GM21717 (cell line): ENCODE data around the gene YY2.
"Not testable (repeated sequence)": the region's sequence is repeated elsewhere in the genome, so short reads cannot be mapped to it uniquely, and the experiment has no call there.

Source experiments
- ATAC-seq: cut with Tn5 transposase; IDR thresholded peaks from one replicate; pipeline ENCODE4 v1.9.1; 2021; ENCODE audit warnings: mild to moderate bottlenecking, moderate library complexity; ENCODE audit not compliant: unreplicated experiment

YY2 gene

DNA sequence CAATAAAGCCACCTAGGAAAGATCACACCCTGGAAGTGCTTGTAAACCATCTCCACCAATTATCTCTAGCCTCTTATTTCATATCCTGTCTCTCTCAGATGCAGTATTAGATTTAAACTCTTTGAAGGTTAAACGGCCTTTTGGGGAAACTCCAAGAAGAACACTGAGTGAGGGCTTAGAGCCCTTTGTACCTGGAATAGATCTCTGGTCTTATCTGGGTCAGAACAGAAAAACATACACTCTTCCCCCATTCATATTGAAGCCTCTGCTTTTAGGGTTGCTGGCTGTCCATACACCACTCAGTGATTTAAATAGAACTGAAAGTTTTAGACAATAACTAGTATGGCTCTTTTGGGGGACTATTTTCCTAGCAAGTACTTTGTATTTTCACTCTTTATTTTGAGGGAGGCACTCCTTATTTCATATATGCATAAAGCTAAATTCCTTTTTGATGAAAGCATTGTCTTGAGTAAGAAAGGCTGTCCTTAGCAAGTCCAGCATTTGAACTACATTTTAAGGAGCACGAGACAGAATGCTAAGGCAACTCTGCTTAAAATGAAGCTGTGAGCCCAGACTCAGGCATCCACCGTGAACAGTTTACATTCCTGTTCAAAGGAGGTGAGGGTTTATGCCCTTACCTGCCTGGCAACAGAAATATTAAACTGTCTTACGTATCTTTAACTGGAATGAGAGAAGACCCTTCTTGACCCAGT is 17.4 kb downstream of the YY2 start:
- no peak for ATAC-seq

DNA sequence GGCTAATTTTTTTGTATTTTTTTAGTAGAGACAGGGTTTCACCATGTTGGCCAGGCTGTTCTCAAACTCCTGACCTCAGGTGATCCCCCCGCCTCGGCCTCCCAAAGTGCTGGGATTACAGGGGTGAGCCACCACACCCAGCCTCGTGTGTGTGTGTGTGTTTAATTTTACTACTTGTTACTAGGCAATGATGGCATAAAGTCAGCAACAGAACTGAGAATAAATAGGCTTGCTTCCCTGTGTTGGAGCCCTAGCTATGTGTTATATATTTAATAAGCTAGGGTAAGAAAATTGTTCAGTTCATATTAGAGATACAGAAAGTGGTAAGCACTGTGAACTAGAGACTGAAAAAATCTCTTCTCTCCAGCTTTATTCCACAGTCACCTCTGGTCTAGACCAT is 18.4 kb downstream of the YY2 start:
- not testable (repeated sequence) for ATAC-seq

GRCh38 chrX:21875013-21875412 is 19.2 kb downstream of the YY2 start:
- no peak for ATAC-seq

DNA sequence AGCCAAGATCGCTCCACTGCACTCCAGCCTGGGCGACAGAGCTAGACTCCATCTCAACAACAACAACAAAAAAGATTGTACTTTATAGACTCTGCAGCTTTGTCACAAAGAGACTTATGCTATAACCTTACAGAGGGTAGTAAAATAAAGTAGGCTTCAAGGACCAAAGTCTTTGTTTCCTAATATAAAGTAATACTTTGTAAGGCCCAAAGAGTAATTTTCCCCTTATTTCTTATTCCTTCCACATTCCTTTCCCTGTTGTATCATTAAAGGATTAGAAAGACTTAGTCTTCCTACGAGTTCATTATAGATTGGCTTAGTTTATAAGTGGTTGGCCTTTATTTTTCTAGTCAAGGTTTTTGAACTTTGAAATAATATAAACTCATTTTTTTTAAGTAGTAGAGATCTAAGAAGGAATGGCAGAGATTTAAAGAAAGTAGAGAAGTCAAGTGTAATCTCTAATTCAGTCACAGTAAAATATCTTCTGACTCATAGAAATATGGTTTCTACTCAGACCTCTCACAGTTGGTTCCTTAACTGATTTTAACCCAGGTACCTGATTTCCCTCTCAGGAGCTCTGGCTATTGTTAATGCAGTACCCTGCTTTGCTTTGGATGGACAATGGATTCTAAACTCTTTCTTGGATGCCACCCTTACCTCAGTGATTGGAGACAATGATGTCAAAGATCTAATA is 26.2 kb downstream of the YY2 start:
- no peak for ATAC-seq

DNA sequence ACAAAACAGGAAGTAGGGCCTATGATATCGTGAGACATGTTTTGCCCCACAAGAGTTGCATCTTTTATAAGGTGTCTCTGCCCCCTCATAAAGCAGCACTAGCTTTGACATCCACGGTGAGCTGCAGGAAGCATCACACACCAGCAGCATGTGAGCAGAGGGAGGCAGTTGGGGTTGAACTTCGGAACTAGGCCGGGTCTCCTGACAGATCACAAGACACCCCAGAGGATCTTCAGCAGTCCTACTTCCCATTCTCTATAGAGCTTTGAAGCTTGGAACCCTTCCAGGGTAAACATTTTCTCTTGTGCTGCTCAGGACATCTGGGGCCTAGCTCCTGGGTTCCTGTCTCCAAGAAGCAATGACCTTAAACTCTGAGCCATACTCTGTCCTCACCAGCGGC is 27.5 kb downstream of the YY2 start:
- ATAC-seq = no peak

DNA sequence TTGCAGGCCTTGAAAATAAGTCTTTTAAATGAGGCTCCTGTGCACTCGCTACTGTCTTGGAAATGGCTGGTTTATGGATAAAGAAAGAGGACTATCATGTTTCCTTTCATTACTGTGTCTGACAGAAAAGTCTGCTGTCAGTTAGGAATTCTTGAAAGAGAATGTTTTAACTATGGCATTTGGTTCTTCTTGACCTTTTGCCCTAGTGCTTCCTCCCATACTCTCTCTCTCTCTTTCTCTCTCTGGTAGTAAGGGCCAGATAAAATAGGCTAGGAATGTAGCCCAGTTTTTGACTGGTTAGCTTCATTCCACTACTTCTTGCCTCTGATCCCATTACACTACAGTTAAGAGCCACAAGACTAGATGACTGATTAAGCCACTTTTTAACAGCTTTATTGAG is 29.8 kb downstream of the YY2 start:
- ATAC-seq = no peak

DNA sequence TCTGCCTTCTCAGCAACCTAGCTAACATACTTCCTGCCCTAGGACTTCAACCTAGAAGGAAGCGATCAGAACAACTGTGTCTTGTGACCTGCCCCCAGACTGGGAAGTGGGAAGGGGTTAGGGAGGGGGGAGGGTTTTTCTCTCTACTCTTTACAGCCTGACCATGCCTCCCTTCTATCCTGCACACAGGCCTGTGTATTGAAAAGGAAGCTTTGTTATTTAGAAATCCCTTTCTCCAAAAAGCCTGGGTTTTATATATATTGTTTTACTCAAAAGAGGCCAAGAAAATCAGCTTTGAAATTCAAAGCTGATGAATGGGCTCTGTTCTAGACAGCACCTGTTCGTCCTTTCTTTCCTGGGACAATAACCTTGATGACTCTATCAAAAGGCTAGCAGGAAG is 49.5 kb downstream of the YY2 start:
- ATAC-seq = no peak

- ATAC-seq = no peak
These were observed 50.2 kb downstream of the YY2 start for GRCh38 chrX:21905953-21906352.

- no peak for ATAC-seq
These were observed 51.5 kb downstream of the YY2 start for GRCh38 chrX:21907260-21907659.
